HepG2 (cell line): ENCODE results near the gene TANC1. TPM values are rescaled to one million over a fixed set of nuclear protein-coding genes. Genes with fewer than 3 reads are reported as not detected.

Source experiments
- ATAC-seq: fragments of 200-7000 bp; cut with Tn5 transposase; 3 replicates; pipeline ENCODE4 v1.9.1; 2020; ENCODE audit warnings: mild to moderate bottlenecking, moderate library complexity
- BruUV-seq: library from RNA; stranded (reverse); fragments of 400-500 nt; replicated peaks from 2 replicates; lab custom pipeline; 2021; lab: Mats Ljungman, UMichigan
- CTCF ChIA-PET: fragments of 300-600 bp; formaldehyde crosslinking; extraction: SDS; loops from one replicate; lab custom pipeline; 2021; ENCODE audit warnings: low total read pairs, inconsistent platforms, low intra/inter-chr PET ratio; lab: Yijun Ruan, JAX
- POLR2A ChIA-PET: fragments of 350-600 bp; sonication (Branson Sonifier 250); formaldehyde crosslinking; loops from one replicate; lab custom pipeline; 2020; ENCODE audit warnings: antibody characterized with exemption, inconsistent platforms; lab: Yijun Ruan, JAX
- DNase-seq: peaks from one replicate; pipeline ENCODE4 v3.0.0-alpha.2; 2015; ENCODE audit warnings: low spot score
- FAIRE-seq: peaks from 3 replicates; lab custom pipeline; 2011; peaks lifted over from hg19 to GRCh38; lab: Jason Lieb, UNC
- H2AFZ ChIP-seq: one replicate; pipeline ENCODE4 v1.6.1; 2011; ENCODE audit warnings: low read length, inconsistent platforms
- H3K27ac ChIP-seq: fragments of 300-600 bp; 3 replicates; pipeline ENCODE4 v1.8.0; 2011; ENCODE audit warnings: mixed run types, mild to moderate bottlenecking, mixed read lengths, low read length, inconsistent platforms; ENCODE audit not compliant: insufficient read depth; ENCODE audit errors: extremely low read length
- H3K27me3 ChIP-seq, 2 experiments: fragments of 200-600 bp in 1 of 2; 2 replicates in 1 of 2; 3 replicates in 1 of 2; pipeline versions ENCODE4 v1.6.0 to v1.8.0; 2011; ENCODE audit warnings: low read length in 2 of 2, mild to moderate bottlenecking in 2 of 2, moderate library complexity in 2 of 2, inconsistent platforms in 1 of 2; ENCODE audit not compliant: insufficient read depth in 2 of 2, control insufficient read depth in 1 of 2
- H3K36me3 ChIP-seq, 2 experiments: fragments of 200-600 bp in 1 of 2; replicated peaks in 1 of 2; 2 replicates in 1 of 2; 3 replicates in 1 of 2; pipeline versions ENCODE4 v1.5.1 to v1.8.0; 2011; ENCODE audit warnings: low read length in 2 of 2, inconsistent platforms in 1 of 2; ENCODE audit not compliant: insufficient read depth in 2 of 2, control insufficient read depth in 1 of 2
- H3K4me1 ChIP-seq: 2 replicates; pipeline ENCODE4 v1.5.1; 2012; ENCODE audit warnings: low read length, inconsistent platforms; ENCODE audit not compliant: insufficient read depth
- H3K4me2 ChIP-seq: 2 replicates; pipeline ENCODE4 v1.6.0; 2011; ENCODE audit warnings: low read depth, low read length, inconsistent platforms
- H3K4me3 ChIP-seq, 3 experiments: fragments of 200-600 bp in 1 of 3; sonication (generic), shearing (Covaris generic) in 1 of 3; replicated peaks in 1 of 3; 2 replicates each; pipeline ENCODE4 v1.5.1; 2011 to 2016; ENCODE audit warnings: low read length in 3 of 3, inconsistent platforms in 2 of 3, low read depth in 2 of 3, mild to moderate bottlenecking in 2 of 3, control low read depth in 1 of 3, mixed read lengths in 1 of 3; ENCODE audit not compliant: insufficient read depth in 1 of 3
- H3K79me2 ChIP-seq: one replicate; pipeline ENCODE4 v1.6.1; 2011; ENCODE audit warnings: low read length, inconsistent platforms; ENCODE audit not compliant: insufficient read depth
- H3K9ac ChIP-seq: 2 replicates; pipeline ENCODE4 v1.6.0; 2011; ENCODE audit warnings: mild to moderate bottlenecking, low read depth, low read length, inconsistent platforms; ENCODE audit not compliant: insufficient read depth
- H3K9me3 ChIP-seq: 2 replicates; pipeline ENCODE4 v1.5.1; 2012; ENCODE audit warnings: mild to moderate bottlenecking, low read length
- H4K20me1 ChIP-seq: 2 replicates; pipeline ENCODE4 v1.6.0; 2011; ENCODE audit warnings: inconsistent platforms, mild to moderate bottlenecking, low read length, moderate library complexity; ENCODE audit not compliant: insufficient read depth
- DPF2 ChIP-seq: sonication (generic); formaldehyde crosslinking; IDR thresholded peaks from 2 replicates; pipeline ENCODE4 v1.4.0; 2020; ENCODE audit warnings: mild to moderate bottlenecking, low read depth, missing genetic modification reagents, borderline replicate concordance
- FOXO1 ChIP-seq: sonication (generic); formaldehyde crosslinking; IDR thresholded peaks from 2 replicates; pipeline ENCODE4 v1.4.0; 2020; ENCODE audit warnings: missing genetic modification reagents
- HOXA9 ChIP-seq: sonication (generic); formaldehyde crosslinking; IDR thresholded peaks from 2 replicates; pipeline ENCODE4 v1.8.1; 2022; ENCODE audit warnings: missing genetic modification reagents, mild to moderate bottlenecking, moderate library complexity, borderline replicate concordance
- JARID2 ChIP-seq: sonication (generic); formaldehyde crosslinking; IDR thresholded peaks from 2 replicates; pipeline ENCODE4 v1.8.1; 2023; ENCODE audit warnings: missing genetic modification reagents, inconsistent platforms; ENCODE audit not compliant: insufficient replicate concordance
- NFIB ChIP-seq: sonication (generic); formaldehyde crosslinking; IDR thresholded peaks from 2 replicates; pipeline ENCODE4 v1.9.0; 2021; ENCODE audit warnings: missing genetic modification reagents, mild to moderate bottlenecking, borderline replicate concordance
- NKX3-1 ChIP-seq: sonication (generic); formaldehyde crosslinking; IDR thresholded peaks from 2 replicates; pipeline ENCODE4 v1.5.0; 2020; ENCODE audit warnings: missing genetic modification reagents
- RORA ChIP-seq: sonication (generic); formaldehyde crosslinking; IDR thresholded peaks from 2 replicates; pipeline ENCODE4 v1.5.0; 2020; ENCODE audit warnings: mild to moderate bottlenecking, missing genetic modification reagents, moderate library complexity
- ZFP62 ChIP-seq: sonication (generic); formaldehyde crosslinking; IDR thresholded peaks from 2 replicates; pipeline ENCODE4 v1.4.0; 2020; ENCODE audit warnings: missing genetic modification reagents
- ZNF256 ChIP-seq: sonication (generic); formaldehyde crosslinking; conservative IDR thresholded peaks from 2 replicates; pipeline ENCODE4 v1.4.0; 2020; ENCODE audit warnings: missing genetic modification reagents
- WGBS: methylation state at CpG from one replicate; pipeline ENCODE4 v1.1.6; 2017; ENCODE audit warnings: low lambda C conversion rate; 5-methylcytosine and 5-hydroxymethylcytosine counted together
- in situ Hi-C: cut with HindIII; loops from 2 replicates; pipeline ENCODE4 v1.10.0; 2017; ENCODE audit warnings: low pct_unique_long_range_greater_than_20kb; ENCODE audit not compliant: extremely low pct_ligation_motif_present
- intact Hi-C: fragments of 100-400 bp; cut with micrococcal nuclease; formaldehyde crosslinking; loops from one replicate; pipeline ENCODE4 v1.10.0; 2022; ENCODE audit not compliant: unreplicated experiment
- polyA plus RNA-seq, 8 experiments: library from polyadenylated mRNA; depleted of rRNA in 3 of 8; stranded (reverse) in 7 of 8; unstranded in 1 of 8; fragments of >200 nt; fragmentation: Illumina TruSeq in 4 of 8; extraction: Trizol in 4 of 8; gene quantifications; 2 replicates each; pipeline versions ENCODE4 v1.2.1 to v1.2.3, GENCODE V29; 2011 to 2016; ENCODE audit warnings: low read depth in 4 of 8, missing spikeins in 1 of 8, mixed read lengths in 1 of 8; ENCODE audit not compliant: insufficient read depth in 1 of 8
- total RNA-seq, 5 experiments: library from RNA; depleted of rRNA; stranded (reverse); fragments of >200 nt; fragmentation: Illumina TruSeq; extraction: Trizol; gene quantifications; 2 replicates each; pipeline ENCODE4 v1.2.3, GENCODE V29; 2016; ENCODE audit warnings: low read depth in 1 of 5
- TF ChIP-seq, protein P1 (sequence below): sonication (generic); formaldehyde crosslinking; IDR thresholded peaks from 2 replicates; pipeline ENCODE4 v1.4.0; 2020; ENCODE audit warnings: missing genetic modification reagents
- TF ChIP-seq, protein P2 (sequence below): sonication (generic); formaldehyde crosslinking; IDR thresholded peaks from 2 replicates; pipeline ENCODE4 v1.4.0; 2020; ENCODE audit warnings: missing genetic modification reagents, mild to moderate bottlenecking, borderline replicate concordance
- TF ChIP-seq, protein P3 (sequence below): sonication (generic); formaldehyde crosslinking; IDR thresholded peaks from 2 replicates; pipeline ENCODE4 v1.4.0; 2020; ENCODE audit warnings: missing genetic modification reagents

Gene TANC1
- total and polyA plus RNA-seq, 2 of the 13 experiments (the other 11 are each of a cell fraction or from before 2014, with no cell fraction given): 2.3 to 5.6 TPM

DNA sequence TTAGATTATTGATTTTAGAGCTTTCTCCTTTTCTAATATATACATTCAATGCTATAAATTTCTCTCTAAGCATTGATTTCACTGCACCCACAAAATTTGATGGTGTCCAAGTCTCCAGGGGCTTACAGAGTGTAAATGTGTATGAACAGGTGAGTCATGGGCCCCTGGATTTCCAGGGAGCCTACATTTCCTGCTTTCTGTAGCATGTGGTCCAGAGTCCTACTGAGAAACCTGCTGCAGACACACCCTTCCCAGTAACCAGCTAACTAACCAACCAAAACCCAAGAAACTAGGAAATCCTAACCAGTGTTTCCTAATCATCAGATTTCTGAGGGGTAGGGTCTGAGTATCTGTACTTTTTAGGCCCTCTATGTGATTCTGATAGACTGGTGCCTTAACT, 39.5 kb upstream of the TANC1 start:
- no peak overlapping the region for H3K4me3 ChIP-seq
- no peak overlapping the region for H3K9ac ChIP-seq
- no peaks in the 10 kb centered on the region for H3K9me3 ChIP-seq
- H3K27me3 ChIP-seq: no peaks in the 10 kb centered on the region
- ChIA-PET CTCF (no interaction called here), POLR2A (no interaction called here)
- in situ Hi-C loops (no loop called here), intact Hi-C loops (no loop called here)
- DNase-seq: no peak
- no peak for FAIRE-seq
- H2AFZ ChIP-seq: no peak overlapping the region
- H3K36me3 ChIP-seq: no peaks in the 10 kb centered on the region
- H3K4me2 ChIP-seq: no peak overlapping the region
- no TSS peak for BruUV-seq
- no peak for ATAC-seq
- TF ChIP-seq HOXA9 (CRISPR knock-in tag) (no peak), ZFP62 (no peak), FOXO1 (CRISPR knock-in tag) (no peak)
- TF ChIP-seq, protein P1, sequence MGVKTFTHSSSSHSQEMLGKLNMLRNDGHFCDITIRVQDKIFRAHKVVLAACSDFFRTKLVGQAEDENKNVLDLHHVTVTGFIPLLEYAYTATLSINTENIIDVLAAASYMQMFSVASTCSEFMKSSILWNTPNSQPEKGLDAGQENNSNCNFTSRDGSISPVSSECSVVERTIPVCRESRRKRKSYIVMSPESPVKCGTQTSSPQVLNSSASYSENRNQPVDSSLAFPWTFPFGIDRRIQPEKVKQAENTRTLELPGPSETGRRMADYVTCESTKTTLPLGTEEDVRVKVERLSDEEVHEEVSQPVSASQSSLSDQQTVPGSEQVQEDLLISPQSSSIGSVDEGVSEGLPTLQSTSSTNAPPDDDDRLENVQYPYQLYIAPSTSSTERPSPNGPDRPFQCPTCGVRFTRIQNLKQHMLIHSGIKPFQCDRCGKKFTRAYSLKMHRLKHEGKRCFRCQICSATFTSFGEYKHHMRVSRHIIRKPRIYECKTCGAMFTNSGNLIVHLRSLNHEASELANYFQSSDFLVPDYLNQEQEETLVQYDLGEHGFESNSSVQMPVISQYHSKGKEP (CRISPR knock-in tag): no peak
- TF ChIP-seq, protein P2, sequence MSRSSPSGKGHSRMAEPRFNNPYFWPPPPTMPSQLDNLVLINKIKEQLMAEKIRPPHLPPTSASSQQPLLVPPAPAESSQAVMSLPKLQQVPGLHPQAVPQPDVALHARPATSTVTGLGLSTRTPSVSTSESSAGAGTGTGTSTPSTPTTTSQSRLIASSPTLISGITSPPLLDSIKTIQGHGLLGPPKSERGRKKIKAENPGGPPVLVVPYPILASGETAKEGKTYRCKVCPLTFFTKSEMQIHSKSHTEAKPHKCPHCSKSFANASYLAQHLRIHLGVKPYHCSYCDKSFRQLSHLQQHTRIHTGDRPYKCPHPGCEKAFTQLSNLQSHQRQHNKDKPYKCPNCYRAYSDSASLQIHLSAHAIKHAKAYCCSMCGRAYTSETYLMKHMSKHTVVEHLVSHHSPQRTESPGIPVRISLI: no peak
- H3K4me1 ChIP-seq: no peaks in the 10 kb centered on the region
- H3K27ac ChIP-seq: no peak overlapping the region
- H4K20me1 ChIP-seq: no peaks in the 10 kb centered on the region
- no peaks in the 10 kb centered on the region for H3K79me2 ChIP-seq

DNA sequence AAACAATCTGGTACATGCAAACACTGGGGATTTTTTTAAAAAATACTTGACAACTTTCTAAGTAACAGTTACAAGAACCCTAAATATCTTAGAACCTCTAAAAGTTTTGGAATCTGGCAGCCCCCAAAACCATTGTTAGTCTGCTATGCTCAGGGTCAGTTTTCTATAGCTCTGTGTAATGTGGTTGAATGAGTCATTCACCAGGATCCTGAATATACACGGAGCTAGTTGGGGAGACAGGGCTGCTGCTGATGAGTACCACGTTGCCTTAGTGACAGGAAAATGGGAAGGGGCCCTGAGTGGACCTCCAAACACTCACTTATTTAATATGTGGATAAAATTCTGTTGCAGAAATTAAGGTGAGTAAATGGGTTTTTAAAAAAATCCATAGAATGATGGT, 36.9 kb upstream of the TANC1 start:
- Histone ChIP-seq H4K20me1 (no peaks in the 10 kb centered on the region), H3K9ac (no peak overlapping the region), H2AFZ (no peak overlapping the region), H3K4me1 (no peaks in the 10 kb centered on the region), H3K79me2 (no peaks in the 10 kb centered on the region), H3K4me2 (no peak overlapping the region), H3K4me3 (no peak overlapping the region), H3K9me3 (no peaks in the 10 kb centered on the region), H3K27ac (no peak overlapping the region), H3K27me3 (no peaks in the 10 kb centered on the region; a peak in 1 of 5 replicates), H3K36me3 (no peaks in the 10 kb centered on the region)
- 0% methylated on average over 2 of the region's 2 CpGs for WGBS
- no TSS peak for BruUV-seq
- in situ Hi-C loops: no loop called here
- CTCF ChIA-PET: no interaction called here
- no peak for DNase-seq
- POLR2A ChIA-PET: no interaction called here
- no peak for FAIRE-seq
- ATAC-seq: no peak
- intact Hi-C loops: no loop called here
- TF ChIP-seq, protein P3, sequence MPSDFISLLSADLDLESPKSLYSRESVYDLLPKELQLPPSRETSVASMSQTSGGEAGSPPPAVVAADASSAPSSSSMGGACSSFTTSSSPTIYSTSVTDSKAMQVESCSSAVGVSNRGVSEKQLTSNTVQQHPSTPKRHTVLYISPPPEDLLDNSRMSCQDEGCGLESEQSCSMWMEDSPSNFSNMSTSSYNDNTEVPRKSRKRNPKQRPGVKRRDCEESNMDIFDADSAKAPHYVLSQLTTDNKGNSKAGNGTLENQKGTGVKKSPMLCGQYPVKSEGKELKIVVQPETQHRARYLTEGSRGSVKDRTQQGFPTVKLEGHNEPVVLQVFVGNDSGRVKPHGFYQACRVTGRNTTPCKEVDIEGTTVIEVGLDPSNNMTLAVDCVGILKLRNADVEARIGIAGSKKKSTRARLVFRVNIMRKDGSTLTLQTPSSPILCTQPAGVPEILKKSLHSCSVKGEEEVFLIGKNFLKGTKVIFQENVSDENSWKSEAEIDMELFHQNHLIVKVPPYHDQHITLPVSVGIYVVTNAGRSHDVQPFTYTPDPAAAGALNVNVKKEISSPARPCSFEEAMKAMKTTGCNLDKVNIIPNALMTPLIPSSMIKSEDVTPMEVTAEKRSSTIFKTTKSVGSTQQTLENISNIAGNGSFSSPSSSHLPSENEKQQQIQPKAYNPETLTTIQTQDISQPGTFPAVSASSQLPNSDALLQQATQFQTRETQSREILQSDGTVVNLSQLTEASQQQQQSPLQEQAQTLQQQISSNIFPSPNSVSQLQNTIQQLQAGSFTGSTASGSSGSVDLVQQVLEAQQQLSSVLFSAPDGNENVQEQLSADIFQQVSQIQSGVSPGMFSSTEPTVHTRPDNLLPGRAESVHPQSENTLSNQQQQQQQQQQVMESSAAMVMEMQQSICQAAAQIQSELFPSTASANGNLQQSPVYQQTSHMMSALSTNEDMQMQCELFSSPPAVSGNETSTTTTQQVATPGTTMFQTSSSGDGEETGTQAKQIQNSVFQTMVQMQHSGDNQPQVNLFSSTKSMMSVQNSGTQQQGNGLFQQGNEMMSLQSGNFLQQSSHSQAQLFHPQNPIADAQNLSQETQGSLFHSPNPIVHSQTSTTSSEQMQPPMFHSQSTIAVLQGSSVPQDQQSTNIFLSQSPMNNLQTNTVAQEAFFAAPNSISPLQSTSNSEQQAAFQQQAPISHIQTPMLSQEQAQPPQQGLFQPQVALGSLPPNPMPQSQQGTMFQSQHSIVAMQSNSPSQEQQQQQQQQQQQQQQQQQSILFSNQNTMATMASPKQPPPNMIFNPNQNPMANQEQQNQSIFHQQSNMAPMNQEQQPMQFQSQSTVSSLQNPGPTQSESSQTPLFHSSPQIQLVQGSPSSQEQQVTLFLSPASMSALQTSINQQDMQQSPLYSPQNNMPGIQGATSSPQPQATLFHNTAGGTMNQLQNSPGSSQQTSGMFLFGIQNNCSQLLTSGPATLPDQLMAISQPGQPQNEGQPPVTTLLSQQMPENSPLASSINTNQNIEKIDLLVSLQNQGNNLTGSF (CRISPR knock-in tag): no peak
- TF ChIP-seq NKX3-1 (CRISPR knock-in tag) (no peak), ZNF256 (CRISPR knock-in tag) (no peak), RORA (CRISPR knock-in tag) (no peak), DPF2 (CRISPR knock-in tag) (no peak), NFIB (no peak), JARID2 (CRISPR knock-in tag) (no peak)
